Activated naive CD8-positive, alpha-beta T cell treated with anti-CD3 and anti-CD28 coated beads, Interleukin-2, amount 50 U/mL, for 16 hours (primary cell): Measurements from ENCODE around the gene NRXN3.

Experiments used
- DNase-seq: peaks from one replicate; pipeline ENCODE4 v3.0.0-alpha.2; 2020; ENCODE audit warnings: low read depth, low spot score

The NRXN3 gene

DNA sequence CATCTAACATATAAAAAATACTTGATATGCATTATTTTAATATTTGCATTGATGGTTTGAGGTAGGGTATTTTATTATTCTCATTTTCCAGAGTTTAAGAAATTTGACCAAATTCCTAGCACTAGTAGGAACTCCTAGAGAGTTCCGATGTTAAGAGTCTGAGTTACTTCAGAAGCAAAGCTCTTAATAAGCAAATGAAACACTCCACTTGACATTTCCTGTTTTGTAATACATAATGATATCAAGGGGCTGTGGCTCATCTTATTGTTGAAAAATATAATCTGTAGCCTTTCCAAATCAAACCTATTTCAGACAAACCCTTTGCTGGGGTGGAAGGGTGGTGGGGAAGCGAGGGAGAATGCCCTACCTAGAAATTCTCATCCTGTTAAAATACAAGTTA is 1685.6 kb downstream of the NRXN3 start:
- no peak for DNase-seq

DNA sequence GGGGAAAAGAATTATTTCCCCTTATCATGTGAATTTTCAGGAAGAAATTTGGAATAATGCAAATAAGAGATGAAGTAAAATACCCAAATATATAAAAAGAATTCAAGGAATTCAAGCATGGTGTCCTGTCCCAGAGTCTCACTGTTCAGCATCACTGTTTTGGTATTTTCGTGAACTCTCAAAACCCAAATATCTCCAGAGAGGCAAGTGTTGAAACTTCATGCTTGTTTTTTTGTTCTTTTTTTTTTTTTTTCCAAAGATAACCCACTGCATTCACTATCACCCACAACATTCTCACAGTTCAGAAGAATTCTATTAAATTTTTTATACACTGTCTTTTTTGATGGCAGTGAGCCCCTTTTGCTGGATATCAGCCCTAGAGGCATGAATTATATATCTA is 1686.2 kb downstream of the NRXN3 start:
- DNase-seq = no peak

- DNase-seq = no peak
Observed at GRCh38 chr14:79861111-79861510, 1690.9 kb downstream of the NRXN3 start.

GRCh38 chr14:79862045-79862444 is 1691.9 kb downstream of the NRXN3 start:
- DNase-seq = no peak

DNA sequence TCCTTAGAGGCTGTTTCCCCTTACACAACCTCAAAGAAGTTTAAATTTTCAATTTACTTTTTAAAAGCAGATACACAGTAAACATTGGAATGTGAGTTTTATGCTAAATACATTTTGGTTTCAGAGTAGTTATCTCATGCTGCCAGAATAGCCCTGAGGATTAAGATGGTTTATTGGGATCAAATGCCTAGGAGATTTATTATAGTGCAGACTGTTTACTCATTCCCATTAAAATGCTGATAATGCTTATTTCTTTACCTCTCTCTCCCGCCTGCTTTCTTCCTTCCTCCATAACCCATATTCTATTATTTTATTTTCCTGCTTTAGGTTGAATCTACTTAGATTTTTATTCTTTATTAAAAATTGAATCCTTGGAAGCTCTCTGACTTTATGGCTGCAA is 1701.0 kb downstream of the NRXN3 start:
- DNase-seq = no peak

DNA sequence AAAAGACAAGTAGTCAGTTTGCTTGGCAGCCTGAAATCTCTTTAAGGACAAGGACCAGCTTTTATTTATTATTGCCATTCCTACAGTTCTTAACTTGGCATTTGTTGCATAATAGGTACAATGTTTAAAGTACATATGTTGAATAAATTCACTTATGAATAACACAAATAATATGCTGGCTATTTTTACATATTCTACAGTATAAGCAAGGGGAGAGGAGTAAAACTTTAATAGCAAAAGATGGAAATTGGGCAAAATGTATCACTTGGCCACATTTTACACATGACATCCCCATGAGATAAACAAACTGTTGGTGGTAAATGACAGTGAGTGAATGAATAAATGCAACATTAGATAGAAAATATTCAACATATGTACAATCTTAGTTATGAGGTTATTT is 1708.1 kb downstream of the NRXN3 start:
- DNase-seq = no peak

DNA sequence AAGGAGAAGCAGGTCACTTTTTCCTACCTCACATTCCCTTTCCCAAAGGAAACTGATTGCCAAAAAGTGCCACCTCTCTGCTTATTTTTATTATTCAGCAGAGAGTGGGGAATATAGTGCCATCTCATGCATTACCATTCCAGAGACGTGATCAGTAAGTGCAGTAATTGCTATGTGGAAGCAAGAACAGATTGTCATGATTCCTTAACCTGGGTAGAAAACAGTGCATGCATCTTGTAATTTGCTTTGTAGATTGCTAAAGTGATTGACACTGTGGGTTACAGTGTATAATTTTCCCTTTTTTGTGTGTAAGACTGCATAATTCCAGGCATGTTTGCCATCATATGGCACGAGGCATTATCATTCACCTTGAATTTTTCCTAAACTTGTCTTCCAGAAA is 1708.6 kb downstream of the NRXN3 start:
- no peak for DNase-seq

DNA sequence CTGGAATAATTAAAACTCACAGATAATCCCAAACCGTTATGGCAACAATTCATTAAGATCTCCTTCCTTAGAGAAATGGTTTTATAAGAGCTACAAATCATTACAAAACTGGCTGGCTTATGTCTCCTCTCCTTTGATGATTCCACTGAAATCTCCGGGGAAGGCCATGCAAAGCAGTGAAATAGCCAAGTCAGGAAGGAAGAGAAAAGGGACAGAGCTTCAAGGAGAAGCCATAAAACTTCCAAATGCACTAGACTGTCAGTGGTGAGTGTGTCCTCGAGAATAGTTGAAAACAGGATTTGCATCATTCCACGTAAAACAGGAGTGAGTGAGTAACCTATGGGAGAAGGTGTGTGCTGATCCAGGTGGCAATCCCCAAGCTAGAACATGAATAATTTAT is 1711.1 kb downstream of the NRXN3 start:
- no peak for DNase-seq

GRCh38 chr14:79890527-79890926 is 1720.4 kb downstream of the NRXN3 start:
- no peak for DNase-seq

- DNase-seq = no peak
Observed at GRCh38 chr14:79896009-79896408, 1725.8 kb downstream of the NRXN3 start.

- DNase-seq = no peak
Observed at GRCh38 chr14:79899610-79900009, 1729.4 kb downstream of the NRXN3 start.

DNA sequence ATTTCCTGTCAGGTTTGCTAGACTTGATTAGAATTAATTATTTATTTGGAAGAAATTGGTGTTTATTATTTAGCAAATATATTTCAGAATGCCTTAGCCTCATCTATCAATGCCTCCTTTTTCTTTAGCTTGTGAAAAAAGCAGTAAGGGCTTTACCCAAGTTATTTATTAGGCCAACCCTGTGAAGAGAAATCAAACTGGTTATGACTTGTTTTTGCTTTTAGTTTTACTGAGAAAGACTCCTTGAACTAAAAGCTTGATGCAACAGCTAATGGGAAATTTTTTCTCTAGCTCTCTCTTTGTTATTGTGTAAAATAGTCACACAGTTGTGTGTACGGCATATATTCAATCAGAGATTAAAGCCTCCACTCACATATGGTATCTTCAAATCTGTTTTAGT is 1734.3 kb downstream of the NRXN3 start:
- DNase-seq = no peak

- DNase-seq = no peak
Observed at GRCh38 chr14:79906994-79907393, 1736.8 kb downstream of the NRXN3 start.

DNA sequence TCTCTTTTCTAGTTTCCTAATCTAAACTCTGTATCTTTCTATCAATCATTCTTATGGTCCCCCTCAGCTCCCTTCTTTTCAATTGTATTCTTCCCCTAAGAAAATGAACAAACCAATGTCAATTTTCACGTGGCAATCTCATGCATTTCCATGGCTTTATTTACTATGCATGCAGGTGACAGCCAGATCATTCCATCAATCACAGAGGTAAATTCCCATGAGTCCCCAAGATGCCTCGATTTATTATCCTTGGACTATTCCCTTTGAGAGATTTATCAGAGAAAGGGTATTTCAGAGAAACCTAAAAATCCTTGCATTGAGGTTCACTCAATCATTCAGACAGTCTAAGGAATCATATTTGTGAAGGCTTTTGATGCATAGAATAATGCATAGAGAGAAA is 1739.9 kb downstream of the NRXN3 start:
- no peak for DNase-seq

GRCh38 chr14:79911744-79912143 is 1741.6 kb downstream of the NRXN3 start:
- DNase-seq = no peak

- DNase-seq = no peak
Observed at GRCh38 chr14:79914595-79914994, 1744.4 kb downstream of the NRXN3 start.

DNA sequence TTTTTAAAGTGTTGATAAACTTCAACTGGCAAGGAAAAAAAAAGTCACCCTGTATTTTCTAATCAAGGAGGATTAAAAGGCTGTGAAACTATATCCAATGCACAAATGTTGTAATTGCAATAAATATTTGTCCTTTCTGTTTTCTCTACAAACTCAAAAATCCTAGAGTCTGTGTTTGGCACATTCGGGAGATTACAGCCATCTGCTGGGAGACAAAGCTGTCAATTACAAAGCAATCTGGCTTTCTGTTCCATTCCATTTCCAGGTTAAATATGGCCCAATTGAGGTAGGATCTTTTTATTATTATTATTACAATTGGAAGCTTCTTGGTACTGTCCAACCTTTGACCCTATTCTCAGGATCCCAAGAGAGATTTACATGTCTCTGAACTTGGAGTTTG is 1745.2 kb downstream of the NRXN3 start:
- no peak for DNase-seq

- no peak for DNase-seq
Observed at GRCh38 chr14:79916281-79916680, 1746.1 kb downstream of the NRXN3 start.

DNA sequence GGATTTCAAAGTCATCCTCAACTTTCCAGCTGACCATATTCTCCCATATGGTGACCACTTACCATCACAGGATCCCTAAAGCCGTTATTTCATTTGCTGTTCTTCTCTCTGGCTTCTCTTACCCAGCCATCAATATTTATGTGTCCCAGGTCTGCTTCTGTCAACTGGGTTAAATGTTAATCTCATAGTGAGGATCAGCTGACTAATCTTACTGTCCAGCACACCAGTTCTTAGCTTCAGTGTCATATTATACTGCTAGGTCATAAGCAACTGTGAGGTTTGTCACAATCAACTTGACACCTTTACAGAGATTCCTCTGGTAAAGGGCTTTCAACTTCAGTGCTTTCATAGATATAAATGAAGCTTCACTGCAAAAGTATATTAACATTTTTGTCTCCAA is 1746.7 kb downstream of the NRXN3 start:
- no peak for DNase-seq
